ENCODE data around the gene PEX14.

GRCh38 chr1:10456661-10457060, 18.1 kb upstream of the PEX14 start:
- TF ChIP-seq POLR2A (IDR thresholded peaks at IDR 0.05; ENCODE audit: borderline replicate concordance, extremely low read depth, insufficient read depth, insufficient read length): no peak
- no peak for TF ChIP-seq FOSL1 (IDR thresholded peaks at IDR 0.05; ENCODE audit: low read depth)
- TF ChIP-seq SIN3A (IDR thresholded peaks at IDR 0.05; ENCODE audit: low read depth): no peak
- no peak for TF ChIP-seq CTCF (IDR thresholded peaks at IDR 0.05 in 2 of 3, conservative IDR thresholded peaks at IDR 0.05 in 1 of 3; ENCODE audit: borderline replicate concordance in 1 of 3, insufficient read depth in 1 of 3, low read depth in 2 of 3, low read length in 2 of 3)
- TF ChIP-seq SP1 (IDR thresholded peaks at IDR 0.05; ENCODE audit: low read depth): no peak
- no peak for TF ChIP-seq CEBPB (IDR thresholded peaks at IDR 0.05; ENCODE audit: low read depth)
- TF ChIP-seq TCF7L2 (IDR thresholded peaks at IDR 0.05; ENCODE audit: borderline replicate concordance, extremely low read depth, insufficient read depth, insufficient read length): no peak
- no peak for TF ChIP-seq EZH2 (IDR thresholded peaks at IDR 0.05)
- TF ChIP-seq POLR2AphosphoS5 (IDR thresholded peaks at IDR 0.05; ENCODE audit: low read depth, low read length): peak; percentile 37; the same call in 1 of the 2 replicates
- TF ChIP-seq YY1 (IDR thresholded peaks at IDR 0.05; ENCODE audit: extremely low read depth, insufficient replicate concordance, low read depth, low read length): no peak
